GM23338 (cell line): ENCODE data around the gene RGCC.

Experiments
- CREB1 ChIP-seq: fragments of 250-450 bp; sonication (Bioruptor Pico); IDR thresholded peaks from 2 replicates; pipeline ENCODE4 v1.5.0; 2020; ENCODE audit warnings: low read depth, mild to moderate bottlenecking, moderate library complexity
- CTCF ChIP-seq, 2 experiments: fragments of 200-600 bp in 1 of 2; sonication (generic) in 1 of 2; conservative IDR thresholded peaks; 2 replicates each; pipeline versions ENCODE4 v1.5.1 to v1.6.1; 2016 to 2017; ENCODE audit warnings: antibody characterized with exemption in 2 of 2, low read depth in 2 of 2, mild to moderate bottlenecking in 2 of 2, moderate library complexity in 1 of 2
- ETS1 ChIP-seq: IDR thresholded peaks from 2 replicates; pipeline ENCODE4 v1.6.1; 2016; ENCODE audit warnings: antibody characterized with exemption
- EZH2 ChIP-seq: fragments of 200-600 bp; sonication (generic); IDR thresholded peaks from one replicate; pipeline ENCODE4 v1.8.0; 2017; ENCODE audit warnings: antibody characterized with exemption, mild to moderate bottlenecking, low read depth; ENCODE audit not compliant: unreplicated experiment
- EZH2phosphoT487 ChIP-seq: fragments of 200-600 bp; sonication (generic); IDR thresholded peaks from one replicate; pipeline ENCODE4 v1.8.1; 2018; ENCODE audit warnings: antibody characterized with exemption; ENCODE audit not compliant: unreplicated experiment
- JUNB ChIP-seq: IDR thresholded peaks from one replicate; pipeline ENCODE4 v1.6.1; 2016; ENCODE audit warnings: antibody characterized with exemption; ENCODE audit not compliant: unreplicated experiment
- NANOG ChIP-seq: IDR thresholded peaks from 2 replicates; pipeline ENCODE4 v1.6.1; 2016; ENCODE audit warnings: antibody characterized with exemption, borderline replicate concordance
- POLR2AphosphoS5 ChIP-seq: IDR thresholded peaks from 2 replicates; pipeline ENCODE4 v1.6.1; 2016; ENCODE audit warnings: antibody characterized with exemption, low read depth
- REST ChIP-seq: IDR thresholded peaks from one replicate; pipeline ENCODE4 v1.6.1; 2018; ENCODE audit warnings: antibody characterized with exemption; ENCODE audit not compliant: unreplicated experiment
- ZNF331 ChIP-seq: fragments of 250-450 bp; sonication (Bioruptor Pico); IDR thresholded peaks from 2 replicates; pipeline ENCODE4 v1.5.0; 2020; ENCODE audit warnings: low read depth, mild to moderate bottlenecking, moderate library complexity

GRCh38 chr13:41494202-41494601, 36.9 kb downstream of the RGCC start:
- TF ChIP-seq POLR2AphosphoS5 (no peak), CTCF (conservative IDR thresholded peaks at IDR 0.05; ENCODE audit: low read depth in 2 of 2) (no peak), EZH2phosphoT487 (no peak), ZNF331 (CRISPR knock-in tag) (no peak), CREB1 (no peak), EZH2 (no peak), REST (no peak), NANOG (no peak), JUNB (no peak), ETS1 (no peak)
